ENCODE data around the gene MPZL2. TPM values are rescaled to one million over a fixed set of nuclear protein-coding genes. Genes with fewer than 3 reads are reported as not detected.

The MPZL2 gene
- total and polyA plus RNA-seq, 2 experiments from 2014 or later: 2.6 to 4.2 TPM

DNA sequence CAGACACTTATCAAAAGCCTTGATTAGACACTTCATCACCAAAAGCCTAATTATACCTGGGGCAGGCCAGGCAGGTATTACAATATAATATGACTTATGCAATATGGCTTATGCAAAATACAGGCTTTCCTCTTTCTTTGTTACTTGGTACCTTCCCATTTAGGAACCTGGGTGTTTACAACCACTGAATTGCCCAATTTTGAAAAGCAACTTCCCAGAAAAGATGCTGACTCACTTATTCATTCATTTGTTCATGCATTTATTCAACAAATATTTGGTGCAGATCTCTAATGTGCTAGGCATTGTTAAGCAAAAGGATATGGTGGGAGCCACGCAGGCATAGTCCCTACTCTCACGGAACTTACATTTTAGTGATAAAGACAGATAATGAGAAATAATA is 25.7 kb downstream of the MPZL2 start:
- TF ChIP-seq CTCF (conservative IDR thresholded peaks at IDR 0.05; ENCODE audit: low read depth in 2 of 2) (no peak), EZH2phosphoT487 (IDR thresholded peaks at IDR 0.05; ENCODE audit: unreplicated experiment) (no peak), ZNF114 (CRISPR knock-in tag; IDR thresholded peaks at IDR 0.05) (no peak), POLR2AphosphoS5 (IDR thresholded peaks at IDR 0.05; ENCODE audit: low read depth) (no peak), STAT1 (IDR thresholded peaks at IDR 0.05; ENCODE audit: unreplicated experiment) (no peak), ZNF331 (CRISPR knock-in tag; IDR thresholded peaks at IDR 0.05; ENCODE audit: low read depth) (no peak)
- TF ChIP-seq, protein P1, sequence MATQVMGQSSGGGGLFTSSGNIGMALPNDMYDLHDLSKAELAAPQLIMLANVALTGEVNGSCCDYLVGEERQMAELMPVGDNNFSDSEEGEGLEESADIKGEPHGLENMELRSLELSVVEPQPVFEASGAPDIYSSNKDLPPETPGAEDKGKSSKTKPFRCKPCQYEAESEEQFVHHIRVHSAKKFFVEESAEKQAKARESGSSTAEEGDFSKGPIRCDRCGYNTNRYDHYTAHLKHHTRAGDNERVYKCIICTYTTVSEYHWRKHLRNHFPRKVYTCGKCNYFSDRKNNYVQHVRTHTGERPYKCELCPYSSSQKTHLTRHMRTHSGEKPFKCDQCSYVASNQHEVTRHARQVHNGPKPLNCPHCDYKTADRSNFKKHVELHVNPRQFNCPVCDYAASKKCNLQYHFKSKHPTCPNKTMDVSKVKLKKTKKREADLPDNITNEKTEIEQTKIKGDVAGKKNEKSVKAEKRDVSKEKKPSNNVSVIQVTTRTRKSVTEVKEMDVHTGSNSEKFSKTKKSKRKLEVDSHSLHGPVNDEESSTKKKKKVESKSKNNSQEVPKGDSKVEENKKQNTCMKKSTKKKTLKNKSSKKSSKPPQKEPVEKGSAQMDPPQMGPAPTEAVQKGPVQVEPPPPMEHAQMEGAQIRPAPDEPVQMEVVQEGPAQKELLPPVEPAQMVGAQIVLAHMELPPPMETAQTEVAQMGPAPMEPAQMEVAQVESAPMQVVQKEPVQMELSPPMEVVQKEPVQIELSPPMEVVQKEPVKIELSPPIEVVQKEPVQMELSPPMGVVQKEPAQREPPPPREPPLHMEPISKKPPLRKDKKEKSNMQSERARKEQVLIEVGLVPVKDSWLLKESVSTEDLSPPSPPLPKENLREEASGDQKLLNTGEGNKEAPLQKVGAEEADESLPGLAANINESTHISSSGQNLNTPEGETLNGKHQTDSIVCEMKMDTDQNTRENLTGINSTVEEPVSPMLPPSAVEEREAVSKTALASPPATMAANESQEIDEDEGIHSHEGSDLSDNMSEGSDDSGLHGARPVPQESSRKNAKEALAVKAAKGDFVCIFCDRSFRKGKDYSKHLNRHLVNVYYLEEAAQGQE (IDR thresholded peaks at IDR 0.05; ENCODE audit: unreplicated experiment): no peak
- TF ChIP-seq, protein P2, sequence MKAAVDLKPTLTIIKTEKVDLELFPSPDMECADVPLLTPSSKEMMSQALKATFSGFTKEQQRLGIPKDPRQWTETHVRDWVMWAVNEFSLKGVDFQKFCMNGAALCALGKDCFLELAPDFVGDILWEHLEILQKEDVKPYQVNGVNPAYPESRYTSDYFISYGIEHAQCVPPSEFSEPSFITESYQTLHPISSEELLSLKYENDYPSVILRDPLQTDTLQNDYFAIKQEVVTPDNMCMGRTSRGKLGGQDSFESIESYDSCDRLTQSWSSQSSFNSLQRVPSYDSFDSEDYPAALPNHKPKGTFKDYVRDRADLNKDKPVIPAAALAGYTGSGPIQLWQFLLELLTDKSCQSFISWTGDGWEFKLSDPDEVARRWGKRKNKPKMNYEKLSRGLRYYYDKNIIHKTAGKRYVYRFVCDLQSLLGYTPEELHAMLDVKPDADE (IDR thresholded peaks at IDR 0.05): no peak
- H3K36me3 ChIP-seq (ENCODE audit: insufficient read depth): no peaks in the 10 kb centered on the region
- peaks cover 3% of the 10 kb centered on the region; the same call in 1 of the 2 replicates for H3K4me1 ChIP-seq (ENCODE audit: insufficient read depth)
- Mint-ChIP-seq H3K9me3 (no peaks in the 10 kb centered on the region), H3K27me3 (ENCODE audit: insufficient read depth, low read depth, poor library complexity) (peaks cover 2% of the 10 kb centered on the region), H3K36me3 (ENCODE audit: low read depth) (no peaks in the 10 kb centered on the region), H3K4me1 (peaks cover 25% of the 10 kb centered on the region), H3K4me3 (no peak overlapping the region), H3K27ac (peak overlapping the region; percentile 89)
- no peak overlapping the region for H3K4me3 ChIP-seq
- peak overlapping the region; percentile 50; the same call in 1 of the 2 replicates for H3K27ac ChIP-seq (ENCODE audit: low read depth)
- no peaks in the 10 kb centered on the region for H3K27me3 ChIP-seq (ENCODE audit: insufficient read depth)
- H3K4me2 ChIP-seq: peak overlapping the region; percentile 22; the same call in 1 of the 2 replicates
- DNase-seq (ENCODE audit: low spot score) (no peak), ATAC-seq (no peak)
- H3K79me2 ChIP-seq (replicated peaks; ENCODE audit: insufficient read depth): no peaks in the 10 kb centered on the region
- no peak overlapping the region for H2AFZ ChIP-seq
- no peaks in the 10 kb centered on the region for H3K9me2 ChIP-seq (ENCODE audit: insufficient read depth)
- no peaks in the 10 kb centered on the region for H3F3A ChIP-seq (replicated peaks; ENCODE audit: low read depth)
- no peaks in the 10 kb centered on the region for H4K20me1 ChIP-seq (replicated peaks; ENCODE audit: insufficient read depth)

GRCh38 chr11:118236170-118236569 is 27.9 kb downstream of the MPZL2 start:
- no peaks in the 10 kb centered on the region for H3K9me3 Mint-ChIP-seq
- H2AFZ ChIP-seq: no peak overlapping the region
- H3K9me2 ChIP-seq (ENCODE audit: insufficient read depth): no peaks in the 10 kb centered on the region
- no peak overlapping the region for H3K27ac Mint-ChIP-seq
- H3K79me2 ChIP-seq (replicated peaks; ENCODE audit: insufficient read depth): no peaks in the 10 kb centered on the region
- no peaks in the 10 kb centered on the region for H3K36me3 Mint-ChIP-seq (ENCODE audit: low read depth)
- no peak overlapping the region for H3K27ac ChIP-seq (ENCODE audit: low read depth)
- H3K27me3 Mint-ChIP-seq (ENCODE audit: insufficient read depth, low read depth, poor library complexity): peaks cover 2% of the 10 kb centered on the region
- H3K4me1 ChIP-seq (ENCODE audit: insufficient read depth): no peaks in the 10 kb centered on the region
- DNase-seq (ENCODE audit: low spot score) (no peak), ATAC-seq (no peak)
- peaks cover 14% of the 10 kb centered on the region for H3K4me1 Mint-ChIP-seq
- no peak overlapping the region for H3K4me3 Mint-ChIP-seq
- TF ChIP-seq, protein P1 (IDR thresholded peaks at IDR 0.05; ENCODE audit: unreplicated experiment): no peak
- TF ChIP-seq ZNF114 (CRISPR knock-in tag; IDR thresholded peaks at IDR 0.05): no peak
- TF ChIP-seq EZH2 (IDR thresholded peaks at IDR 0.05; ENCODE audit: low read depth, unreplicated experiment): no peak
- TF ChIP-seq NANOG (IDR thresholded peaks at IDR 0.05; ENCODE audit: borderline replicate concordance): no peak
- no peak for TF ChIP-seq EZH2phosphoT487 (IDR thresholded peaks at IDR 0.05; ENCODE audit: unreplicated experiment)
- no peaks in the 10 kb centered on the region for H3K27me3 ChIP-seq (ENCODE audit: insufficient read depth)
- no peak overlapping the region for H3K4me3 ChIP-seq
- no peaks in the 10 kb centered on the region for H3F3A ChIP-seq (replicated peaks; ENCODE audit: low read depth)
- no peak overlapping the region for H3K4me2 ChIP-seq
- H4K20me1 ChIP-seq (replicated peaks; ENCODE audit: insufficient read depth): no peaks in the 10 kb centered on the region
- H3K36me3 ChIP-seq (ENCODE audit: insufficient read depth): no peaks in the 10 kb centered on the region
